Hepatocyte (in vitro differentiated cells): Measurements from ENCODE around the gene PCSK4.

Experiments used
- CTCF ChIP-seq: fragments of 200-600 bp; sonication (generic); IDR thresholded peaks from 2 replicates; pipeline ENCODE4 v1.5.1; 2016; ENCODE audit warnings: antibody characterized with exemption, mild to moderate bottlenecking; ENCODE audit not compliant: poor library complexity
- EZH2 ChIP-seq: fragments of 200-600 bp; sonication (generic); IDR thresholded peaks from 2 replicates; pipeline ENCODE4 v1.6.1; 2016; ENCODE audit warnings: antibody characterized with exemption, mild to moderate bottlenecking, borderline replicate concordance
- EZH2phosphoT487 ChIP-seq: fragments of 200-600 bp; sonication (generic); IDR thresholded peaks from one replicate; pipeline ENCODE4 v1.6.1; 2018; ENCODE audit warnings: antibody characterized with exemption, mild to moderate bottlenecking, low read depth, moderate library complexity; ENCODE audit not compliant: unreplicated experiment, severe bottlenecking

DNA sequence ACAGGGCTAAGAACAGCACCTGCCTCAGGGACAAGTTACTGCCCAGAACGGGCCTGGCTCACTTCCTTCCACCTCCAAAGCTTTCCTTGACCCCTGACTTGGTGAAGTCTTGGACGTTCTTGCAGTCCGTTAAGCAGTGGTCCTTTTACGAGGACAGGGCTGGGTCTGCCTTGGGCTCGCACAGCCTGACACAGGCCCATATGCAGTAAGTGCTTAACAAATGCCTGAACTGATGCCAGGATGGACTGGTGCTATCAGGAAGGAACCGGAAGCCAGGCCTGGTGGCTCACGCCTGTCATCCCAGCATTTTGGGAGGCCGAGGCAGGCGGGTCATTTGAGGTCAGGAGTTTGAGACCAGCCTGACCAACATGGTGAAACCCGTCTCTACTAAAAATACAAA lies 31.9 kb upstream of the PCSK4 start:
- TF ChIP-seq CTCF (no peak), EZH2phosphoT487 (no peak), EZH2 (no peak)
